ENCODE data around the gene HSD11B2. TPM values are rescaled to one million over a fixed set of nuclear protein-coding genes. Genes with fewer than 3 reads are reported as not detected.
"Not testable (repeated sequence)": the region's sequence is repeated elsewhere in the genome, so short reads cannot be mapped to it uniquely, and the experiment has no call there.

The HSD11B2 gene
- total RNA-seq, 2 experiments from 2014 or later, result not detected

- peaks cover 22% of the 10 kb centered on the region for H3K27me3 Mint-ChIP-seq
- no peaks in the 10 kb centered on the region for H3K9me3 Mint-ChIP-seq
- ChIA-PET POLR2A (no interaction called here), CTCF (interaction anchor here (1.2 to 2.2 kb wide), 3 partner anchors 10 to 16 kb away, joined by 4 to 10 read pairs (median 5); no protein-coding TSS in a partner anchor)
- DNase-seq, result no peak
- H3K36me3 Mint-ChIP-seq (ENCODE audit: low read depth), result no peaks in the 10 kb centered on the region
- H3K4me3 Mint-ChIP-seq, result no peak overlapping the region
- H3K27ac Mint-ChIP-seq, result no peak overlapping the region
- peaks cover 8% of the 10 kb centered on the region for H3K4me1 Mint-ChIP-seq
Measured at GRCh38 chr16:67412294-67412693, 18.6 kb upstream of the HSD11B2 start.

DNA sequence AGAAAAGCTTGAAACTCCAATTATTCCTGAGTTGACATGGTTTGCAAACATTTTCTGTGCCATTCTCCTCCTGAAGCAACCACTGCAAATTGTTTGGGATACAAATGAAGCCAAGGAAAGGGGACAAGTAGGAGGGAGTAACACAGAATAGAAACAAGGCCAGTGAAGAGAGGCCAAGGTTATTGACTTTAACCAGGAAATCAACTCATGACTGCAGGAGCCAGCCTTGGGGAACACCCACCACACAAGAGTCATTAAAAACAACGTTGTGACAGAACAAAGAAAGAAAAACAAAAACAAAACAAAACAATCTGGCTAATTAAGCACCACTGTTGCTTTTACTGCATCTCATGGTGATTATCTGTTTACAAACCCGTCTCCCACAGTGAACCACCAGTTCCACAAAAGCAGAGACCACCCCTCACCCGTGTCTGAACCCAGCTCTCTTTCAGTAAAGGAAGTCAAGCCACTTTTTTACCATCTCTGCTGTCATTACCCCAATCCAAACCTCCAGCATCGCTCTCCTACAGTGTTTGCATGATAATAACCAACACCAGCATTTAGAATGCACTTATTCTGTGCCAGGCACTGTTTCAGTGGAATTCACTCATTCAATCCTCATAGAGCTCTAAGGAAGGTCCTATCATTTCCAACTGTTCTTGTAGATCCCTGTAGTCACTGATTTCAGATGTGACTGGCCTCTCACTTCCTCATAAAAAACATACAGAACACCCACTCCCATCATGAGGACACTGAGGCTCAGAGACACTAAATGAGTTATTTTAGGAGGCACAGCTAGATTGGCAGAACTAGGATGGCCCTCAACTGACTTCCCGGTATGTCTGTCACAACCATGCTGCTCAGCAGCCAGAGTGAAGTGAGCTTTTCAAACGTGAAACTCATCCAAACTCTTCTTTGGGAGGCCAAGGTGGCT, 16.7 kb upstream of the HSD11B2 start:
- Mint-ChIP-seq H3K27ac (no peak overlapping the region), H3K4me1 (peaks cover 11% of the 10 kb centered on the region), H3K4me3 (no peak overlapping the region), H3K27me3 (peaks cover 25% of the 10 kb centered on the region), H3K36me3 (ENCODE audit: low read depth) (no peaks in the 10 kb centered on the region), H3K9me3 (no peaks in the 10 kb centered on the region)
- ChIA-PET CTCF (interaction anchor here (1.0 to 2.2 kb wide), 4 partner anchors 12 to 106 kb away, joined by 3 to 10 read pairs (median 6); no protein-coding TSS in a partner anchor), POLR2A (no interaction called here)
- DNase-seq, result no peak

- CTCF ChIA-PET; H3K9me3 Mint-ChIP-seq; DNase-seq; H3K27ac Mint-ChIP-seq; POLR2A ChIA-PET; H3K36me3 Mint-ChIP-seq (ENCODE audit: low read depth): not testable (repeated sequence)
- Mint-ChIP-seq H3K4me1 (peaks cover 11% of the 10 kb centered on the region), H3K4me3 (peak overlapping the region; percentile 26), H3K27me3 (peaks cover 30% of the 10 kb centered on the region)
Measured at GRCh38 chr16:67415421-67415820, 15.5 kb upstream of the HSD11B2 start.

DNA sequence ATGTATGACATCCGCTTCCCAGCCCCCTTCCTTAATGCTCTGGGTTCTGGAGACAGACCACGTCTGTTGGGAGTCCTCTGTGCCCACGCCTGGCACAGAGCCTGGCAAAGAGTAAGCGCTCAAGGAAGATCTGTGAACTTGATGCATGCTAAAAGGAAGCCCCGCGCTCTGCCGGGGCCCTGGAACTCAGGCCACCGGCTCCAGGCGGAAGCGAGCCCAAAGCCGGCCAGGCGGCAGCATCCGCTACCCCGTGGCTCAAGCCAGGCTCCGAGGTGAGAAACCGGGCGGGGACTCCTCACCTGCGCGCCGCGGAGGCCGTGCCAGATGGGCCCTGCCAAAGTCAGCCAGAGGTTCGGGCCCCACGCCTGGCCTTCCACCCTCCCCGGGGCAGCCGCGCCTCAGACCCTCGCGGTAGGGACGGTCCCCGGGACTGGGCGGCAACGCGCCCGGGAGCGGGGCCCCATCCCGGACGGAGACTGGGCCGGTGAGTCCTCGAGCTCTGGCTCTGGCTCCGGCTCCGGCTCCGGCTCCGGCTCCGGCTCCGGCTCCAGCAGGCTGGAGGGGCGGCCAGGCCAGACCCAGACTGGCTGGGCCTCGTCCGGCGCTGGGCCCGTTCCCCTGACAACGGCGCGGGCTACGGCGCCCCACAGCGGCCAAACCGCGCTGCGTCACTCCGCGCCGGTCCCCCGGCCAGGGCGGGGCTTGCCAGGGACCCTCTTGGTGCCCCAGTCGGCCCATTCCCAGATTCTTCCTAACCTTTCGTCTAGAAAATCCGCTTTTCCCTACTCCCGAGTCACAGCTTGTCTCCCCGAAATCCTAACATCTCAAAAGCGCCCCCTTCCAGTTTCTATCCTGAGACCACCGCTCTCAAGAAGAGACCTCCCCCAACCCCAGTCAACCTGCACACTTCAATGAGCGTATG, 14.8 kb upstream of the HSD11B2 start, which contains the start of gene ZDHHC1:
TSS of gene ZDHHC1 (minus strand) at position 606 of the 922 bp plus-strand sequence. CDS start 8,702 bp downstream, outside the sequence.
- no peak within 1 kb of the TSS for H3K27ac Mint-ChIP-seq
- peak within 1 kb of the TSS; percentile 56 for H3K4me3 Mint-ChIP-seq

DNA sequence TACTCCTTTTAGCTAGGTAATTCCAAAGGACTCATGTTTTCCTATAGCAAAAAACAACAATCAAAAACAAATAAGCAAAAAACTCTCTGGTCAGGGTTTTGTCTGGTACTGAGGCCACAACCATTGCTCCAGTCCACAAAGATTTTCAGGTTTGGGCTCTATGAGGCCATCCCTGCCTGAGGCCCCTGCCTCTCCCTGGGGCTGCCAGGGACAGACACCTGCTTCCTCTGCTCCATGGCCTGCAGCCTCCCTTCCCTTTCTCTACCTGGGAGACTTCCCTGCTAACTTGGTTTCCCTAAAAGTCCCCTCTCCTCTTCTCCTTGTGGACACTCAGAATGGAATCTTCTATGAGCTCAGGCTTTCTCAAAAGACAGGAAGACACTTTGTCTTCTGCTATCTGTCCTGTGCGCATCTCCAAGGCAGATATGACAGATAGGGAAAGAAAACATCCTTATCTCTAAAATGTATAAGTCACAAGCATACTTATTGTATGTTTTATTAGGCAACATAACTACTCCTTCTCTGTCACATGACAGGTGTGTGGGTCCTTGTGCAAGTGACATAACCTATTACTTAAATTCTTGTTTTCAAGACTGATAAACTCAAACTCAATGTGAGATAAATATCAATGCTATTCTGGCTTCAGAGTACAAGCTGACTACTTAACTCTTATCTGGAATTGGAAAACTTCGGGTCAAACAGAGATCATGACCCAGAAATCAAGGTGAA, 13.4 kb upstream of the HSD11B2 start:
- no peak overlapping the region for H3K27ac Mint-ChIP-seq
- ChIA-PET CTCF (interaction anchor here (1.4 to 1.9 kb wide), 3 partner anchors 10 to 103 kb away, joined by 4 to 13 read pairs (median 5); no protein-coding TSS in a partner anchor), POLR2A (interaction anchor here (2.3 kb wide), 1 partner anchor 10 kb away, joined by 5 read pairs; no protein-coding TSS in a partner anchor)
- no peak for DNase-seq
- no peaks in the 10 kb centered on the region for H3K36me3 Mint-ChIP-seq (ENCODE audit: low read depth)
- peaks cover 30% of the 10 kb centered on the region for H3K27me3 Mint-ChIP-seq
- H3K9me3 Mint-ChIP-seq, result no peaks in the 10 kb centered on the region
- no peak overlapping the region for H3K4me3 Mint-ChIP-seq
- H3K4me1 Mint-ChIP-seq, result peaks cover 11% of the 10 kb centered on the region

More for the DNA sequence above, 14.8 kb upstream of the HSD11B2 start, which contains the start of gene ZDHHC1:
- H3K4me1 Mint-ChIP-seq, result peaks cover 11% of the 10 kb centered on the region
- ChIA-PET POLR2A (interaction anchor here (1.2 to 2.3 kb wide), 2 partner anchors 11 to 65 kb away, joined by 3 to 5 read pairs; partner anchors contain the start of gene ATP6V0D1), CTCF (interaction anchor here (0.8 to 1.9 kb wide), 5 partner anchors 12 to 105 kb away, joined by 4 to 13 read pairs (median 4); no protein-coding TSS in a partner anchor)
- H3K36me3 Mint-ChIP-seq (ENCODE audit: low read depth), result no peaks in the 10 kb centered on the region
- H3K9me3 Mint-ChIP-seq, result no peaks in the 10 kb centered on the region
- peaks cover 28% of the 10 kb centered on the region for H3K27me3 Mint-ChIP-seq
- DNase-seq, result peak; percentile 55

- Mint-ChIP-seq H3K9me3 (no peaks in the 10 kb centered on the region), H3K4me3 (no peak overlapping the region), H3K27ac (no peak overlapping the region), H3K4me1 (peaks cover 11% of the 10 kb centered on the region), H3K27me3 (peaks cover 36% of the 10 kb centered on the region), H3K36me3 (ENCODE audit: low read depth) (no peaks in the 10 kb centered on the region)
- no peak for DNase-seq
- CTCF ChIA-PET, result interaction anchor here (0.8 to 1.6 kb wide), 2 partner anchors 9 to 29 kb away, joined by 3 to 6 read pairs; no protein-coding TSS in a partner anchor
- POLR2A ChIA-PET, result no interaction called here
Measured at GRCh38 chr16:67419502-67419901, 11.4 kb upstream of the HSD11B2 start.

DNA sequence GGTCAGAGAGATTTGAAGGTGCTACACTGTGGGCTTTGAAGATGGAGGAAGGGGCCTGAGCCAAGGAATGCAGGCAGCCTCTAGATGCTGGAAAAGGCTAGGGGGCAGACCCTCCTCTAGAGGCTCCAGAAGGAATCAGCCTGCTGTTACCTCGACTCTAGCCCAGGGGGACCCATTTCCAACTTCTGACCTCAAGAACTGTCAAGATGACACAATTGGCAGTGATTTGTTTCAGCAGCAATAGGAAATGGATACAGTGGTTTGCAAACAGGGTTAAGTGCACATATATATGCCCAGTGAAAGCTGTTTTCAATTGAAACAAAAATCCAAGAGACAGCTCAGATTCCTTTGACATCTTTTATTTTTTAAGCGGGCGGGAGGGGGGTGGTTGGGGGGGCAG, 11.0 kb upstream of the HSD11B2 start:
- Mint-ChIP-seq H3K4me3 (no peak overlapping the region), H3K27me3 (peaks cover 33% of the 10 kb centered on the region), H3K27ac (no peak overlapping the region), H3K36me3 (ENCODE audit: low read depth) (no peaks in the 10 kb centered on the region), H3K9me3 (no peaks in the 10 kb centered on the region), H3K4me1 (peaks cover 11% of the 10 kb centered on the region)
- ChIA-PET CTCF (interaction anchor here (0.8 to 1.6 kb wide), 2 partner anchors 9 to 28 kb away, joined by 3 to 6 read pairs; no protein-coding TSS in a partner anchor), POLR2A (no interaction called here)
- DNase-seq, result no peak

DNA sequence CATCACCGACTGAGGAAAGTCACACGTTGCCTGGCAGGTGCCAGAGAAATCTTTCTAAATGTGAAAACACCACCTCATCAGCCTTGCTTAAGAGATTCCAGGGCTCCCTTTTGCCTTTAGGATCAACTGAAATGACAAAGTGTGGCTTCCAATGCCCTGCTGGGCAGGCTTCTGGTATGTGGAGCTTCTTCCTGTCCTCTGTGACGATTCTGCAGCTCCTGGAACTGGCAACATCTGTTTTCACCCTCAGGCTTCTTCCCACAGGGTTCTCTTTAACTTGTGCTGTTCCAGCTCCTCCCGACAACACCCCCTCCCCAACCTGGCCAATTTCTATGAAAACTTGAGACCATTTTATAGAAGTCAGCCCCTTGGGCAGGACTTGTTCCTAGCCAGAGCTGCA, 9.9 kb upstream of the HSD11B2 start:
- no peaks in the 10 kb centered on the region for H3K9me3 Mint-ChIP-seq
- H3K4me3 Mint-ChIP-seq, result no peak overlapping the region
- no peak overlapping the region for H3K27ac Mint-ChIP-seq
- ChIA-PET POLR2A (no interaction called here), CTCF (interaction anchor here (0.7 to 1.8 kb wide), 3 partner anchors 27 to 474 kb away, joined by 3 read pairs; no protein-coding TSS in a partner anchor)
- peaks cover 30% of the 10 kb centered on the region for H3K27me3 Mint-ChIP-seq
- H3K36me3 Mint-ChIP-seq (ENCODE audit: low read depth), result no peaks in the 10 kb centered on the region
- DNase-seq, result no peak
- H3K4me1 Mint-ChIP-seq, result peaks cover 8% of the 10 kb centered on the region

DNA sequence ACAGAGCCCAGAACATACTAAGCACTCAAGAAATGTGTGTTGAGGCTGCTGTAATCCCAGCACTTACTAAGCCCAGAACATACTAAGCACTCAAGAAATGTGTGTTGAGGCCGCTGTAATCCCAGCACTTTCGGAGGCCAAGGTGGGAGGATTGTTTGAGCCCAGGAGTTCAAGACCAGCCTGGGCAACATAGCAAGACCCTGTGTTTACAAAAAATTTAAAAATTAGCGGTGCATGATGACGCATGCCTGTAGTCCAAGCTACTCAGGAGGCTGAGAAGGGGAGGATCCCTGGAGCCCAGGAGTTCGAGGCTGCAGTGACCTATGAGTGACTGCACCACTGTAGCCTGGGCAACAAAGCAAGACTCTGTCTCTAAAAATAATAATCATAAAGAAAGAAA, 7.9 kb upstream of the HSD11B2 start:
- no peaks in the 10 kb centered on the region for H3K9me3 Mint-ChIP-seq
- POLR2A ChIA-PET, result no interaction called here
- DNase-seq, result no peak
- peaks cover 34% of the 10 kb centered on the region for H3K27me3 Mint-ChIP-seq
- H3K4me3 Mint-ChIP-seq, result no peak overlapping the region
- CTCF ChIA-PET, result interaction anchor here (1.6 kb wide), 1 partner anchor 24 kb away, joined by 6 read pairs; no protein-coding TSS in a partner anchor
- H3K36me3 Mint-ChIP-seq (ENCODE audit: low read depth), result no peaks in the 10 kb centered on the region
- H3K27ac Mint-ChIP-seq, result no peak overlapping the region
- no peaks in the 10 kb centered on the region for H3K4me1 Mint-ChIP-seq

GRCh38 chr16:67423611-67424260, 7.2 kb upstream of the HSD11B2 start:
- no peak for DNase-seq
- H3K27ac Mint-ChIP-seq, result no peak overlapping the region

DNA sequence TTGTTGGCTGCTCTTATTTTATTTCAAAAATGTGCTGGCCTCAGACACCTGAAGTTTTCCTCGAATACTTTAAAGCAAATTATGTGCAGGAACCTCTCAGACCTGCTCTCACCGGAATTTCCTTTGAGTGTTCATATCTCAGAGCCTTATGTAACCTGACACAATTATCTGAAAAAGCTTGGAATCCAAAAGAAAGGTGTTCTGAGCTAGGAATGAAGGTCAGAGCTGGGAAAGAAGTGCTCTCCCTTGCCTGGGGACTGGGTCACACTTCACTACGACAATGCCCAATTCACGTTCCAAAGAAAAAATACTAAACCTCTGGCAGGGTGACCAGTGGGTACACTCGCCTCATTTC, 6.7 kb upstream of the HSD11B2 start:
- peaks cover 41% of the 10 kb centered on the region for H3K27me3 Mint-ChIP-seq
- H3K36me3 Mint-ChIP-seq (ENCODE audit: low read depth), result no peaks in the 10 kb centered on the region
- H3K4me1 Mint-ChIP-seq, result no peaks in the 10 kb centered on the region
- H3K27ac Mint-ChIP-seq, result no peak overlapping the region
- no peaks in the 10 kb centered on the region for H3K9me3 Mint-ChIP-seq
- ChIA-PET POLR2A (no interaction called here), CTCF (interaction anchor here (5.8 kb wide), 1 partner anchor 40 kb away, joined by 58 read pairs; no protein-coding TSS in a partner anchor)
- DNase-seq, result no peak
- no peak overlapping the region for H3K4me3 Mint-ChIP-seq

More at GRCh38 chr16:67423611-67424260, 7.2 kb upstream of the HSD11B2 start:
- POLR2A ChIA-PET, result no interaction called here
- H3K9me3 Mint-ChIP-seq, result no peaks in the 10 kb centered on the region
- H3K36me3 Mint-ChIP-seq (ENCODE audit: low read depth), result no peaks in the 10 kb centered on the region
- CTCF ChIA-PET, result interaction anchor here (5.8 kb wide), 1 partner anchor 41 kb away, joined by 58 read pairs; no protein-coding TSS in a partner anchor
- H3K4me1 Mint-ChIP-seq, result no peaks in the 10 kb centered on the region
- H3K4me3 Mint-ChIP-seq, result no peak overlapping the region
- H3K27me3 Mint-ChIP-seq, result peaks cover 36% of the 10 kb centered on the region

Data from activated CD4-positive, alpha-beta memory T cell treated with anti-CD3 and anti-CD28 coated beads, Interleukin-2, amount 10 ng/mL, durations not matched to agents 7 days and 5 days (primary cell).